ENCODE data around the gene RNU6-9. TPM values are rescaled to one million over a fixed set of nuclear protein-coding genes. Genes with fewer than 3 reads are reported as not detected.

The RNU6-9 gene
- total and polyA plus RNA-seq, 8 donors: not detected

GRCh38 chr19:884420-885211, 8.7 kb upstream of the RNU6-9 start:
- Histone ChIP-seq H3K27me3 (no peaks in the 10 kb centered on the region), H3K27ac (no peak overlapping the region), H3K4me1 (no peaks in the 10 kb centered on the region), H3K9me3 (no peaks in the 10 kb centered on the region), H3K4me3 (no peak overlapping the region), H3K36me3 (peaks cover 0 to 96% of the 10 kb centered on the region in 2 donors)
- ATAC-seq (no peak), DNase-seq (no peak)
- TF ChIP-seq CTCF (IDR thresholded peaks at IDR 0.05): no peak
- intact Hi-C loops (cut with DNase I): no loop called here

- no peaks in the 10 kb centered on the region for H3K27me3 ChIP-seq
- H3K4me3 ChIP-seq: no peak overlapping the region
- ATAC-seq: no peak
- peaks cover 0 to 96% of the 10 kb centered on the region in 2 donors for H3K36me3 ChIP-seq
- H3K27ac ChIP-seq: no peak overlapping the region
- DNase-seq: no peak
- H3K4me1 ChIP-seq: no peaks in the 10 kb centered on the region
- intact Hi-C loops (cut with DNase I): no loop called here
- TF ChIP-seq CTCF (IDR thresholded peaks at IDR 0.05): no peak
- no peaks in the 10 kb centered on the region for H3K9me3 ChIP-seq
Observed at GRCh38 chr19:885536-886224, 7.6 kb upstream of the RNU6-9 start.

- H3K4me1 ChIP-seq: peaks cover 0 to 3% of the 10 kb centered on the region in 2 donors
- no peaks in the 10 kb centered on the region for H3K27me3 ChIP-seq
- H3K9me3 ChIP-seq: no peaks in the 10 kb centered on the region
- TF ChIP-seq CTCF (IDR thresholded peaks at IDR 0.05): no peak
- no peak overlapping the region for H3K4me3 ChIP-seq
- H3K27ac ChIP-seq: no peak overlapping the region
- DNase-seq (no peak), ATAC-seq (no peak)
- H3K36me3 ChIP-seq: peaks cover 0 to 85% of the 10 kb centered on the region in 2 donors
- intact Hi-C loops (cut with DNase I): no loop called here
Observed at GRCh38 chr19:887072-887471, 6.2 kb upstream of the RNU6-9 start.

GRCh38 chr19:887599-887998, 5.7 kb upstream of the RNU6-9 start:
- no peak for TF ChIP-seq CTCF (IDR thresholded peaks at IDR 0.05)
- Histone ChIP-seq H3K9me3 (no peaks in the 10 kb centered on the region), H3K27me3 (no peaks in the 10 kb centered on the region), H3K27ac (no peak overlapping the region), H3K36me3 (peaks cover 0 to 80% of the 10 kb centered on the region in 2 donors), H3K4me1 (peaks cover 0 to 5% of the 10 kb centered on the region in 2 donors), H3K4me3 (no peak overlapping the region)
- no peak for ATAC-seq
- intact Hi-C loops (cut with DNase I): no loop called here
- no peak for DNase-seq
